Upper lobe of left lung (tissue), 4 donors: Measurements from ENCODE around the gene NOL4L.

ENCODE experiments used
- CTCF ChIP-seq, 6 experiments: fragments of 450-650 bp in 4 of 6; fragments of 200-600 bp in 2 of 6; sonication (generic) in 2 of 6; IDR thresholded peaks; one replicate each; pipeline ENCODE4 v1.5.1; 2016 to 2019; ENCODE audit warnings: antibody characterized with exemption in 6 of 6
- POLR2A ChIP-seq, 4 donors: fragments of 450-650 bp; IDR thresholded peaks; one replicate each; pipeline ENCODE4 v1.5.1; 2016 to 2017; ENCODE audit warnings: antibody characterized with exemption in 4 of 4, mild to moderate bottlenecking in 2 of 4
- POLR2AphosphoS5 ChIP-seq, 2 donors: sonication (generic); formaldehyde crosslinking; IDR thresholded peaks; one replicate each; pipeline ENCODE4 v1.5.1; 2017; ENCODE audit warnings: antibody characterized with exemption in 2 of 2

- TF ChIP-seq CTCF (IDR thresholded peaks at IDR 0.05), result no peak
- TF ChIP-seq POLR2AphosphoS5 (IDR thresholded peaks at IDR 0.05), result no peak
- TF ChIP-seq POLR2A (IDR thresholded peaks at IDR 0.05), result no peak
These were observed 103.0 kb downstream of the NOL4L start for GRCh38 chr20:32482143-32482441.
